Vagina (tissue), 2 donors: ENCODE data around the gene ZNF629. TPM values are rescaled to one million over a fixed set of nuclear protein-coding genes. Genes with fewer than 3 reads are reported as not detected.

Source experiments
- DNase-seq, 2 donors: peaks; one replicate each; pipeline ENCODE4 v3.0.0-alpha.2; 2017; ENCODE audit errors: extremely low spot score in 2 of 2
- H3K27ac ChIP-seq: fragments of 200-600 bp; sonication (generic); one replicate; pipeline ENCODE4 v1.5.1; 2019
- H3K27me3 ChIP-seq: fragments of 200-600 bp; sonication (generic); one replicate; pipeline ENCODE4 v1.5.1; 2019
- H3K36me3 ChIP-seq, 2 donors: fragments of 200-600 bp; sonication (generic); one replicate each; pipeline ENCODE4 v1.5.1; 2017 to 2019
- H3K4me1 ChIP-seq: fragments of 200-600 bp; sonication (generic); one replicate; pipeline ENCODE4 v1.5.1; 2019
- H3K4me3 ChIP-seq, 2 donors: fragments of 200-600 bp; sonication (generic); 1 replicate in 1 of 2; 2 replicates in 1 of 2; pipeline ENCODE4 v1.5.1; 2016 to 2019
- H3K9me3 ChIP-seq: fragments of 200-600 bp; sonication (generic); one replicate; pipeline ENCODE4 v1.5.1; 2019
- POLR2A ChIP-seq, 2 donors: fragments of 450-650 bp; IDR thresholded peaks; one replicate each; pipeline ENCODE4 v1.6.1; 2017; ENCODE audit warnings: antibody characterized with exemption in 2 of 2, mild to moderate bottlenecking in 2 of 2, moderate library complexity in 2 of 2
- POLR2AphosphoS5 ChIP-seq, 2 donors: sonication (generic); formaldehyde crosslinking; IDR thresholded peaks; one replicate each; pipeline ENCODE4 v1.9.0; 2017; ENCODE audit warnings: antibody characterized with exemption in 2 of 2, mild to moderate bottlenecking in 2 of 2, low read depth in 1 of 2; ENCODE audit not compliant: insufficient read depth in 1 of 2
- intact Hi-C: fragments of 100-400 bp; cut with DNase I; formaldehyde crosslinking; loops from one replicate; pipeline ENCODE4 v1.15.1; 2023
- total RNA-seq: library from RNA; depleted of rRNA; stranded (reverse); fragments of >200 nt; gene quantifications from one replicate; pipeline ENCODE4 v1.2.3, GENCODE V29; 2016
- TF ChIP-seq, protein P1 (sequence below), 3 experiments: fragments of 450-650 bp in 2 of 3; fragments of 200-600 bp in 1 of 3; sonication (generic) in 1 of 3; IDR thresholded peaks; one replicate each; pipeline ENCODE4 v1.5.1; 2017 to 2019; ENCODE audit warnings: antibody characterized with exemption in 3 of 3, mild to moderate bottlenecking in 2 of 3, moderate library complexity in 2 of 3

Gene ZNF629
- total RNA-seq, 1 donor from 2014 or later: 11.3 TPM

DNA sequence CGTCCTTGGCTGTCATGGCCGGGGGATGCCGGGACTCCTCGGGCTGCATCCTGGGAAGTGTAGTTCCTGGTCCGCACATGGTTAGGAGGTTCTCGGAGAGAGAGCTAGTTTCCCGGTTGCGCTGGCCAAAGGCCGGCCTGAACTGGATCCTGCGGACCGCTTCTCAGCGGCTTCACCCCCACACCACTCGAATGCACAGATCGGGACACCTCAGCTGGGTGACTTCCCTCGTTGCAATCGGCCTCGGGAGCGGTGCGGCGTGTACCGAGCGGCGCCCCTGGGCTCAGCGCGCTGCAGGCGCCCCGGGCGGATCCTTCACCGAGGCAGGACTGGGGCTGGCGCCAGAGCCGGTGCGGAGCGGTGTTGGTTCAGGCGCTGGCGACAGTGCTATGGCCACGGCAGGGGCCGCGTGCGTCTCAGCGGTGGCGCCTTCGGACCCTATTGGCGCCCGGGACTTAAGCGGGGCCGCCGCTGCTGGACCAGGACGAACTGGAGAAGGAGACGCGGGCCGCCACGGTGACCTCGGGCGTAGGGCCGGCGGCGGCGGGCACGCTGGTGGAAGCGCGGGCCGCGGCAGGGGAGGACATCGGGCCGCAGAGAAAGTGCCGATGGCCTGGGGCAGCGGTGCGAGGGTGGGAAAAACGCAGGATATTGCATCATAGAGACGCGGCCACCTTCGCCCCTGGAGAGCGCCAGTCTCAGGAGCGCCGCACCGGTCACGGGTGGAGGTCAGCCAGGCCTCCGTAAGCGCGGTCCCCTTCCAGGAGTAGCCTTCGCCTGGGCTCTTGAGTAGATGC is 11.4 kb downstream of the ZNF629 start:
- no peaks in the 10 kb centered on the region for H3K9me3 ChIP-seq
- H3K36me3 ChIP-seq: peaks cover 0 to 31% of the 10 kb centered on the region in 2 donors
- H3K27me3 ChIP-seq: no peaks in the 10 kb centered on the region
- H3K27ac ChIP-seq: peak overlapping the region; percentile 74
- TF ChIP-seq, protein P1, sequence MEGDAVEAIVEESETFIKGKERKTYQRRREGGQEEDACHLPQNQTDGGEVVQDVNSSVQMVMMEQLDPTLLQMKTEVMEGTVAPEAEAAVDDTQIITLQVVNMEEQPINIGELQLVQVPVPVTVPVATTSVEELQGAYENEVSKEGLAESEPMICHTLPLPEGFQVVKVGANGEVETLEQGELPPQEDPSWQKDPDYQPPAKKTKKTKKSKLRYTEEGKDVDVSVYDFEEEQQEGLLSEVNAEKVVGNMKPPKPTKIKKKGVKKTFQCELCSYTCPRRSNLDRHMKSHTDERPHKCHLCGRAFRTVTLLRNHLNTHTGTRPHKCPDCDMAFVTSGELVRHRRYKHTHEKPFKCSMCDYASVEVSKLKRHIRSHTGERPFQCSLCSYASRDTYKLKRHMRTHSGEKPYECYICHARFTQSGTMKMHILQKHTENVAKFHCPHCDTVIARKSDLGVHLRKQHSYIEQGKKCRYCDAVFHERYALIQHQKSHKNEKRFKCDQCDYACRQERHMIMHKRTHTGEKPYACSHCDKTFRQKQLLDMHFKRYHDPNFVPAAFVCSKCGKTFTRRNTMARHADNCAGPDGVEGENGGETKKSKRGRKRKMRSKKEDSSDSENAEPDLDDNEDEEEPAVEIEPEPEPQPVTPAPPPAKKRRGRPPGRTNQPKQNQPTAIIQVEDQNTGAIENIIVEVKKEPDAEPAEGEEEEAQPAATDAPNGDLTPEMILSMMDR (IDR thresholded peaks at IDR 0.05): no peak
- peak; percentile 58 to 87 for TF ChIP-seq POLR2AphosphoS5 (IDR thresholded peaks at IDR 0.05; ENCODE audit: insufficient read depth in 1 of 2, low read depth in 1 of 2)
- H3K4me3 ChIP-seq: peak overlapping the region; percentile 69 to 76
- no peak for DNase-seq
- intact Hi-C loops: no loop called here
- peaks cover 29% of the 10 kb centered on the region for H3K4me1 ChIP-seq

DNA sequence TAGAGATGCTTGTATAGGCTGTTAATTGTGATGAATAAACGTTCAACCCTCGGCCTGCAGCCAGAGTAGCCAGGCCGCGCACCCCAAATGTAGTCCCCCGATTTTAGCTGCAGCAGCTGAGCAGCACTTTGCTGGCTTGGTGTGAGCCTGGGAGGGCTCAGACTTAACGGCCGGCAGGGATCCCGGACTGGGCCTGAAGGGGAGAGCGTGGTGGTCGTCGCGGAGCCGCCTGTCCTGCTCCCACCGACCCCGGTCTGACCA is 11.9 kb downstream of the ZNF629 start:
- intact Hi-C loops: no loop called here
- Histone ChIP-seq H3K9me3 (no peaks in the 10 kb centered on the region), H3K4me1 (peaks cover 29% of the 10 kb centered on the region), H3K4me3 (peak overlapping the region; percentile 69 to 76), H3K27me3 (no peaks in the 10 kb centered on the region), H3K27ac (peak overlapping the region; percentile 74), H3K36me3 (peaks cover 0 to 36% of the 10 kb centered on the region in 2 donors)
- TF ChIP-seq, protein P1 (IDR thresholded peaks at IDR 0.05): no peak
- TF ChIP-seq POLR2A (IDR thresholded peaks at IDR 0.05) (no peak), POLR2AphosphoS5 (IDR thresholded peaks at IDR 0.05; ENCODE audit: insufficient read depth in 1 of 2, low read depth in 1 of 2) (no peak)
- DNase-seq: no peak

DNA sequence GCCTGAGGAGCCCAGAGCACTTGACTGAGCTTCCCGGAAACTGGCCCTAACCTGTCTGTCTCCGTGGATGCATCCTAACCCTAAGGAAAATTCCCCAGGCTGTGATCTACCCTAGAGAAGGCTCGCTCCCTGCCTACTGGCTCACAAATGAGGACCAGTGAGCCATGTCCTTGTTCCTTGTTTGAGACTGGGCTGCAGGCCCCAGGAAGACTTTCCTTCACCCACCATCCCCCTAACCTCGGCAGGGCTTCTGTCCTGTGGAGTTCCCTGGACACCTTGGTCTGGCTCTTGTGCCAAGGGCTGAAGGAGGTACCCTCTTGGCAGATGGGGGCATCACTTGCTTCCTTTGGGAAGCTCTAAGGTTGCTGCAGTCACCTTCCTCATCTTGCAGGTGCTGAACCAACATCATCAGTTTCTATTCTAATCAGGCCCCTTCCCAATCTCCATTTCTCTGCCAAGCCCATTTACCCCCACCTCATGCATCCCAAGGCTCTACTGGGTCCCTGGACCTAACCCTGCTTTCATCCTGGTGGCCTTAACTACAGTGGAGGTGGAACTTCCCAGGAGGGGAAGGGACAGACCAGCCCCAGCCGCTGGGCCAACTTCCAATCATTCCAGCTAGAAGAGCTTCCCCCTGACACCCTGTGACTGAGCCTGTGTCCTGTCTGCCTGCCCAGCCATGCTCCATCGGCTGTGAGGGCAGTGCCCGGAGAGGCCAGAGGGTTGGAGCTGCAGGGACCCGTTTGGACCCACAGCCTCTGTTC is 12.5 kb downstream of the ZNF629 start:
- Histone ChIP-seq H3K27me3 (no peaks in the 10 kb centered on the region), H3K27ac (peak overlapping the region; percentile 74), H3K4me1 (peaks cover 29% of the 10 kb centered on the region), H3K9me3 (no peaks in the 10 kb centered on the region), H3K36me3 (peaks cover 0 to 41% of the 10 kb centered on the region in 2 donors), H3K4me3 (peak overlapping the region; percentile 69 to 76)
- DNase-seq: no peak
- TF ChIP-seq POLR2AphosphoS5 (IDR thresholded peaks at IDR 0.05; ENCODE audit: insufficient read depth in 1 of 2, low read depth in 1 of 2): no peak
- TF ChIP-seq, protein P1 (IDR thresholded peaks at IDR 0.05): no peak
- TF ChIP-seq POLR2A (IDR thresholded peaks at IDR 0.05): no peak
- intact Hi-C loops: no loop called here

DNA sequence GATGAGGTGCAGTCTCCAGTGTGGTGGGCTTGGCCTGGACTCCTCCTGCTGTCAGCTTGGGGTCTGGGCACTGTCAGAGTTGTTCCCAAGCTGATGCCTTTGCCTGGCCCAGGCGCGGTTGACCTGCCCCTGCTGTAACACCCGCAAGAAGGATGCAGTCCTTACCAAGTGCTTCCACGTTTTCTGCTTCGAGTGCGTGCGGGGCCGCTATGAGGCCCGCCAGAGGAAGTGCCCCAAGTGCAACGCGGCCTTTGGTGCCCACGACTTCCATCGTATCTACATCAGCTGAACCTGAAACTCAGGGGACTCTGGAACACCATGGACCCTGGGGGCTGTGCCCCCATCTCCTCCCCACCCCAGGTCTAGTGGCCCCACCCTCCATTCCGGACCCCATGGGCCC is 13.2 kb downstream of the ZNF629 start:
- Histone ChIP-seq H3K27ac (no peak overlapping the region), H3K4me3 (no peak overlapping the region), H3K36me3 (peaks cover 6 to 48% of the 10 kb centered on the region in 2 donors), H3K27me3 (no peaks in the 10 kb centered on the region), H3K9me3 (no peaks in the 10 kb centered on the region), H3K4me1 (peaks cover 29% of the 10 kb centered on the region)
- no peak for DNase-seq
- TF ChIP-seq POLR2A (IDR thresholded peaks at IDR 0.05): no peak
- no peak for TF ChIP-seq POLR2AphosphoS5 (IDR thresholded peaks at IDR 0.05; ENCODE audit: insufficient read depth in 1 of 2, low read depth in 1 of 2)
- TF ChIP-seq, protein P1 (IDR thresholded peaks at IDR 0.05): no peak
- intact Hi-C loops: no loop called here

GRCh38 chr16:30771726-30772125 is 15.3 kb downstream of the ZNF629 start:
- peaks cover 12 to 69% of the 10 kb centered on the region in 2 donors for H3K36me3 ChIP-seq
- H3K27me3 ChIP-seq: no peaks in the 10 kb centered on the region
- TF ChIP-seq POLR2AphosphoS5 (IDR thresholded peaks at IDR 0.05; ENCODE audit: insufficient read depth in 1 of 2, low read depth in 1 of 2): no peak
- TF ChIP-seq, protein P1 (IDR thresholded peaks at IDR 0.05): no peak
- TF ChIP-seq POLR2A (IDR thresholded peaks at IDR 0.05): no peak
- intact Hi-C loops: no loop called here
- peaks cover 17% of the 10 kb centered on the region for H3K4me1 ChIP-seq
- DNase-seq: no peak
- no peak overlapping the region for H3K27ac ChIP-seq
- H3K9me3 ChIP-seq: no peaks in the 10 kb centered on the region
- no peak overlapping the region for H3K4me3 ChIP-seq
